Measurements from ENCODE around the gene TCERG1L. TPM values are rescaled to one million over a fixed set of nuclear protein-coding genes. Genes with fewer than 3 reads are reported as not detected.

TCERG1L gene
- total RNA-seq, 2 donors from 2014 or later, result 1.6 to 4.5 TPM

DNA sequence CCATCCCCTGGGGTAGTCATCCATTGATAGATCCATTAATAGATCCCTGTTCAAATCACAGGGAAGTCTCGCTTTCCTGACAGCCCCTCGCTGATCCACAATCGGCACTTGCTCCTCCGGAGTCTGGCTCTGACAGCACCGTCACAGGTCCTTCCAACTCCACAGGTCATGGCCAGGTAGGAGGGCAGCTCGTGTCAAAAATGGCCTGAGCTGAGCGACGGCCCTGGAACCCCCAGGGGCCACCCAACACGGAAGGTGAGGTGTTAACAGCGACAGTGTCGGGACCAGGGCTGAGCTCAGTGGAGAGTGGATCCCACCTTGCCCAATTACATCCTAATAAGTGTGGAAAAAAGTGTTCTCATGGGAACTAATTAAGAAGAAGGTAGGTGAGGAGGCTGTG is 219.8 kb downstream of the TCERG1L start:
- Histone ChIP-seq H3K4me3 (ENCODE audit: low read length) (no peak overlapping the region), H3K27ac (ENCODE audit: low read depth, low read length) (no peak overlapping the region), H3K36me3 (ENCODE audit: control insufficient read depth, insufficient read depth, low read length) (no peaks in the 10 kb centered on the region), H3K27me3 (ENCODE audit: control insufficient read depth, insufficient read depth, low read length, poor library complexity, severe bottlenecking) (no peaks in the 10 kb centered on the region), H3K9ac (ENCODE audit: extremely low read depth, low read length, poor library complexity, severe bottlenecking) (no peak overlapping the region), H3K4me1 (ENCODE audit: control insufficient read depth, insufficient read depth, low read length) (no peaks in the 10 kb centered on the region), H3K9me3 (ENCODE audit: control insufficient read depth, low read length) (no peaks in the 10 kb centered on the region)
- peaks cover 7% of the 10 kb centered on the region for H3K4me1 Mint-ChIP-seq
- H3K27me3 Mint-ChIP-seq (ENCODE audit: insufficient read depth), result no peaks in the 10 kb centered on the region
- no peaks in the 10 kb centered on the region for H3K9me3 Mint-ChIP-seq
- TF ChIP-seq, protein P1, sequence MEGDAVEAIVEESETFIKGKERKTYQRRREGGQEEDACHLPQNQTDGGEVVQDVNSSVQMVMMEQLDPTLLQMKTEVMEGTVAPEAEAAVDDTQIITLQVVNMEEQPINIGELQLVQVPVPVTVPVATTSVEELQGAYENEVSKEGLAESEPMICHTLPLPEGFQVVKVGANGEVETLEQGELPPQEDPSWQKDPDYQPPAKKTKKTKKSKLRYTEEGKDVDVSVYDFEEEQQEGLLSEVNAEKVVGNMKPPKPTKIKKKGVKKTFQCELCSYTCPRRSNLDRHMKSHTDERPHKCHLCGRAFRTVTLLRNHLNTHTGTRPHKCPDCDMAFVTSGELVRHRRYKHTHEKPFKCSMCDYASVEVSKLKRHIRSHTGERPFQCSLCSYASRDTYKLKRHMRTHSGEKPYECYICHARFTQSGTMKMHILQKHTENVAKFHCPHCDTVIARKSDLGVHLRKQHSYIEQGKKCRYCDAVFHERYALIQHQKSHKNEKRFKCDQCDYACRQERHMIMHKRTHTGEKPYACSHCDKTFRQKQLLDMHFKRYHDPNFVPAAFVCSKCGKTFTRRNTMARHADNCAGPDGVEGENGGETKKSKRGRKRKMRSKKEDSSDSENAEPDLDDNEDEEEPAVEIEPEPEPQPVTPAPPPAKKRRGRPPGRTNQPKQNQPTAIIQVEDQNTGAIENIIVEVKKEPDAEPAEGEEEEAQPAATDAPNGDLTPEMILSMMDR (conservative IDR thresholded peaks at IDR 0.05), result no peak
- H3K36me3 Mint-ChIP-seq (ENCODE audit: low read depth), result no peaks in the 10 kb centered on the region
- H3K27ac Mint-ChIP-seq, result no peak overlapping the region
- no peak overlapping the region for H3K4me3 Mint-ChIP-seq
- DNase-seq, result no peak
- 92 to 94% methylated on average over 8 to 11 of the region's 11 CpGs for WGBS, 2 experiments (ENCODE audit: insufficient coverage in 1 of 2, insufficient read length in 1 of 2)

DNA sequence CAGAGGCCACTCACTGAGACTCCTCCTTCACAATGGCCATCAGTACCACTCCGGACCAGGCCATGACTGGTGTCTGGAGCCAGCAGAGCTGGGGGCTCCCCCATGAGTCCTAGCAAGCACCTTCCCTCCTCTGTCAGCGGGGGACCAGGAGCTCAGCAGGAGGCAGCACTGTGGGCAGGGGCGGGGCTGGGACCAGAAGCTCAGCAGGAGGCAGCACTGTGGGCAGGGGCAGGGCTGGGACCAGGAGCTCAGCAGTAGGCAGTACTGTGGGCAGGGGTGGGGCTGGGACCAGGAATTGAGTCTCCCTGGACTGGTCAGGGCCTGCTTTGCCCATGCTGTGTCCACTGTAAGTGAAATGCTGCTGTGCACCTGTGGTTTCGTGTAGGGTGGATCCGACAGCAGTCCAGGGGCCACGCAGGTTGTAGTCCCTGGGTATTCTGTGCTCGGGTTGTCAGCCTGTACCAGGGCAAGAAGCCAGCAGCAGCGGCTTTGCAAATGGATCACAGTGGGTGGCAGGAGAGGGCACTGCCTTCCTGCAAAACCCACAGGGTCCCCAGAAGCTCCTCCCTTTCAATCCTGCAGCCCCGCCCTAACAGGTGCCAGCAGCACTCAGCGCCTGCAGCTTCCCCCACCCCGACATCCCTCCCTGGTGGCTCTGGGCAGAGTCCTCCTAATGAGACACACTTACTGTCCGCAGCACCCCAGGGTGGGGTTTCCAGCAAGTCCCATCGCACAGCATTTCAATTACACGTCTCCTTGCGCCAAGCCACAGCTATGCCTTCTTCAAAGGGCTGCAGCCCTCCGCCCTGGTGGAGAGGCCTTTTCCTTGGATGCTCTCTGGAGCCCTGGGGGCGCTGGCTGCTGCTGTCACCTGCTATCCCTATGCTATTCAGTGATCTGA is 220.5 kb downstream of the TCERG1L start:
- no peak overlapping the region for H3K9ac ChIP-seq (ENCODE audit: extremely low read depth, low read length, poor library complexity, severe bottlenecking)
- Mint-ChIP-seq H3K4me3 (no peak overlapping the region), H3K4me1 (peaks cover 7% of the 10 kb centered on the region), H3K27me3 (ENCODE audit: insufficient read depth) (no peaks in the 10 kb centered on the region), H3K9me3 (no peaks in the 10 kb centered on the region), H3K36me3 (ENCODE audit: low read depth) (no peaks in the 10 kb centered on the region), H3K27ac (no peak overlapping the region)
- H3K9me3 ChIP-seq (ENCODE audit: control insufficient read depth, low read length), result no peaks in the 10 kb centered on the region
- H3K27ac ChIP-seq (ENCODE audit: low read depth, low read length), result no peak overlapping the region
- TF ChIP-seq, protein P1 (conservative IDR thresholded peaks at IDR 0.05), result no peak
- no peaks in the 10 kb centered on the region for H3K27me3 ChIP-seq (ENCODE audit: control insufficient read depth, insufficient read depth, low read length, poor library complexity, severe bottlenecking)
- WGBS, 2 experiments (ENCODE audit: insufficient coverage in 1 of 2, insufficient read length in 1 of 2), result 85 to 95% methylated on average over 10 to 17 of the region's 17 CpGs
- no peaks in the 10 kb centered on the region for H3K36me3 ChIP-seq (ENCODE audit: control insufficient read depth, insufficient read depth, low read length)
- H3K4me3 ChIP-seq (ENCODE audit: low read length), result no peak overlapping the region
- no peak for DNase-seq
- no peaks in the 10 kb centered on the region for H3K4me1 ChIP-seq (ENCODE audit: control insufficient read depth, insufficient read depth, low read length)

DNA sequence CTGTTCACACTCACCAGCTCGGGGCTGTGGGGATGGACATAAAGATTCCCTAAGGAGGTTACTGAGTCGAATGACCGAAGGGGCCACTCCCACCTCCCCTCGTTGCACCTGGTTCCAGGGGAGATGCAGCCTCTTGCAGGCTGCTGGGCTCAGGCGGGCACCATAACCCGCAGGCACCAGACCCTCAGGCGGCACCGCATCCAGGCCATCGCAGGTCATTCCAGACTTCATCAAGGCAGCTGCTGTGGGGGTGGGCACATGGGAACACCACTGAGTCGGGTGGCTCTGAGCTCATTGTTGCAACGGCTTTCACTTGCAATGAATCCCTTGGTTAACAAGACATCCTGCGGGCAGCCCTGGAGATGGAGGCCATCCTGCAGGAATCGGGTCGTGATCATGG is 221.7 kb downstream of the TCERG1L start:
- Mint-ChIP-seq H3K4me3 (no peak overlapping the region), H3K9me3 (no peaks in the 10 kb centered on the region), H3K36me3 (ENCODE audit: low read depth) (no peaks in the 10 kb centered on the region), H3K27ac (no peak overlapping the region), H3K27me3 (ENCODE audit: insufficient read depth) (peaks cover 3% of the 10 kb centered on the region), H3K4me1 (peaks cover 7% of the 10 kb centered on the region)
- Histone ChIP-seq H3K27me3 (ENCODE audit: control insufficient read depth, insufficient read depth, low read length, poor library complexity, severe bottlenecking) (no peaks in the 10 kb centered on the region), H3K4me3 (ENCODE audit: low read length) (no peak overlapping the region), H3K9ac (ENCODE audit: extremely low read depth, low read length, poor library complexity, severe bottlenecking) (no peak overlapping the region), H3K27ac (ENCODE audit: low read depth, low read length) (no peak overlapping the region), H3K4me1 (ENCODE audit: control insufficient read depth, insufficient read depth, low read length) (no peaks in the 10 kb centered on the region), H3K9me3 (ENCODE audit: control insufficient read depth, low read length) (no peaks in the 10 kb centered on the region), H3K36me3 (ENCODE audit: control insufficient read depth, insufficient read depth, low read length) (no peaks in the 10 kb centered on the region)
- no peak for DNase-seq
- TF ChIP-seq, protein P1 (conservative IDR thresholded peaks at IDR 0.05), result no peak
- 93 to 97% methylated on average over 13 to 14 of the region's 14 CpGs for WGBS, 2 experiments (ENCODE audit: insufficient coverage in 1 of 2, insufficient read length in 1 of 2)

Measured in endodermal cell (in vitro differentiated cells).